GM21528 (cell line): ENCODE results near the gene KRTAP9-9.
"Not testable (repeated sequence)": the region's sequence is repeated elsewhere in the genome, so short reads cannot be mapped to it uniquely, and the experiment has no call there.

ENCODE experiments used
- ATAC-seq: cut with Tn5 transposase; IDR thresholded peaks from one replicate; pipeline ENCODE4 v1.9.1; 2021; ENCODE audit warnings: mild to moderate bottlenecking, moderate library complexity; ENCODE audit not compliant: unreplicated experiment, low FRiP score

KRTAP9-9 gene

GRCh38 chr17:41263212-41263611 lies 8.0 kb downstream of the KRTAP9-9 start:
- no peak for ATAC-seq

- ATAC-seq, result no peak
These were observed 9.4 kb downstream of the KRTAP9-9 start for GRCh38 chr17:41264599-41264998.

GRCh38 chr17:41265078-41265477 lies 9.9 kb downstream of the KRTAP9-9 start, which contains the start of gene KRTAP9-6:
KRTAP9-6 (plus strand) TSS chr17:41265378; CDS start chr17:41265378, 0 bp downstream.
- ATAC-seq, result no peak

- no peak for ATAC-seq
These were observed 12.5 kb downstream of the KRTAP9-9 start for GRCh38 chr17:41267711-41268110.

- not testable (repeated sequence) for ATAC-seq
These were observed 16.1 kb downstream of the KRTAP9-9 start for GRCh38 chr17:41271323-41271722.

- ATAC-seq, result no peak
These were observed 16.7 kb downstream of the KRTAP9-9 start for GRCh38 chr17:41271858-41272257.

GRCh38 chr17:41275648-41276190 lies 20.5 kb downstream of the KRTAP9-9 start, which contains the start of gene KRTAP9-7:
KRTAP9-7 (plus strand) TSS chr17:41275698; CDS start chr17:41275698, 0 bp downstream.
- ATAC-seq, result not testable (repeated sequence)

- ATAC-seq, result no peak
These were observed 23.2 kb downstream of the KRTAP9-9 start for GRCh38 chr17:41278176-41278955.

GRCh38 chr17:41284043-41284442 lies 28.9 kb downstream of the KRTAP9-9 start:
- no peak for ATAC-seq

GRCh38 chr17:41284546-41284945 lies 29.4 kb downstream of the KRTAP9-9 start:
- ATAC-seq, result no peak

- ATAC-seq, result no peak
These were observed 31.9 kb downstream of the KRTAP9-9 start for GRCh38 chr17:41287050-41287449.

- ATAC-seq, result no peak
These were observed 38.8 kb downstream of the KRTAP9-9 start for GRCh38 chr17:41294016-41294415.

- no peak for ATAC-seq
These were observed 41.7 kb downstream of the KRTAP9-9 start for GRCh38 chr17:41296846-41297245.

- no peak for ATAC-seq
These were observed 43.4 kb downstream of the KRTAP9-9 start for GRCh38 chr17:41298458-41299135.

- no peak for ATAC-seq
These were observed 46.1 kb downstream of the KRTAP9-9 start for GRCh38 chr17:41301204-41301790.

GRCh38 chr17:41301916-41302901 lies 47.0 kb downstream of the KRTAP9-9 start, which contains the start of gene KRTAP29-1:
KRTAP29-1 (minus strand) TSS chr17:41302851; CDS start chr17:41302851, 0 bp downstream.
- ATAC-seq, result no peak

GRCh38 chr17:41302981-41303380 lies 47.8 kb downstream of the KRTAP9-9 start:
- no peak for ATAC-seq

- no peak for ATAC-seq
These were observed 48.9 kb downstream of the KRTAP9-9 start for GRCh38 chr17:41304091-41304490.
